K562 (cell line): Measurements from ENCODE around the gene RPTOR. TPM values are rescaled to one million over a fixed set of nuclear protein-coding genes. Genes with fewer than 3 reads are reported as not detected.

Source experiments
- ATAC-seq: fragments of 200-7000 bp; cut with Tn5 transposase; 3 replicates; pipeline ENCODE4 v1.9.1; 2020; ENCODE audit warnings: moderate library complexity
- BruUV-seq: library from RNA; stranded (reverse); fragments of 400-500 nt; replicated peaks from 2 replicates; lab custom pipeline; 2021; lab: Mats Ljungman, UMichigan
- CTCF ChIA-PET: fragments of 300-600 bp; formaldehyde crosslinking; extraction: SDS; loops from one replicate; lab custom pipeline; 2021; ENCODE audit warnings: low intra/inter-chr PET ratio; lab: Yijun Ruan, JAX
- POLR2A ChIA-PET: fragments of 300-600, 350-650 bp; sonication (Branson Sonifier 250); formaldehyde crosslinking; extraction: SDS; loops from one replicate; lab custom pipeline; 2021; ENCODE audit warnings: antibody characterized with exemption, inconsistent platforms; lab: Yijun Ruan, JAX
- DNase-seq, 4 experiments: peaks; one replicate each; pipeline versions ENCODE4 v3.0.0 to v3.0.0-alpha.2; 2011 to 2018; ENCODE audit warnings: low spot score in 3 of 4, mixed read lengths in 3 of 4; ENCODE audit errors: extremely low read depth in 1 of 4
- FAIRE-seq: peaks from 2 replicates; lab custom pipeline; 2011; peaks lifted over from hg19 to GRCh38; lab: Jason Lieb, UNC
- H2AFZ ChIP-seq: 2 replicates; pipeline ENCODE4 v1.6.0; 2011; ENCODE audit warnings: low read depth, low read length, control low read depth, inconsistent platforms
- H3K27ac ChIP-seq: fragments of 200-600 bp; 3 replicates; pipeline ENCODE4 v1.8.0; 2011; ENCODE audit warnings: low read depth, mild to moderate bottlenecking, control low read depth, inconsistent platforms, low read length, moderate library complexity, mixed read lengths; ENCODE audit errors: extremely low read depth
- H3K27me3 ChIP-seq, 2 experiments: fragments of 300-600 bp in 1 of 2; 2 replicates in 1 of 2; 3 replicates in 1 of 2; pipeline versions ENCODE4 v1.6.0 to v1.8.0; 2011; ENCODE audit warnings: inconsistent platforms in 2 of 2, low read length in 2 of 2, mild to moderate bottlenecking in 1 of 2, mixed read lengths in 1 of 2, moderate library complexity in 1 of 2; ENCODE audit not compliant: control insufficient read depth in 2 of 2, insufficient read depth in 2 of 2
- H3K36me3 ChIP-seq: fragments of 300-600 bp; 3 replicates; pipeline ENCODE4 v1.8.0; 2011; ENCODE audit warnings: mild to moderate bottlenecking, low read length, inconsistent platforms; ENCODE audit not compliant: control insufficient read depth, insufficient read depth
- H3K4me1 ChIP-seq, 2 experiments: fragments of 200-600 bp in 1 of 2; replicated peaks in 1 of 2; 2 replicates in 1 of 2; 3 replicates in 1 of 2; pipeline versions ENCODE4 v1.5.1 to v1.8.0; 2011; ENCODE audit warnings: inconsistent platforms in 2 of 2, low read length in 2 of 2, mild to moderate bottlenecking in 1 of 2, mixed read lengths in 1 of 2, moderate library complexity in 1 of 2; ENCODE audit not compliant: control insufficient read depth in 2 of 2, insufficient read depth in 2 of 2
- H3K4me2 ChIP-seq: 2 replicates; pipeline ENCODE4 v1.6.1; 2011; ENCODE audit warnings: low read length, control low read depth, inconsistent platforms, mixed read lengths; ENCODE audit not compliant: insufficient read depth
- H3K4me3 ChIP-seq: fragments of 200-600 bp; sonication (generic), shearing (Covaris generic); 2 replicates; pipeline ENCODE4 v1.5.1; 2016; ENCODE audit warnings: control low read depth, inconsistent platforms
- H3K79me2 ChIP-seq: fragments of 200-600 bp; 3 replicates; pipeline ENCODE4 v1.8.0; 2011; ENCODE audit warnings: low read length, inconsistent platforms; ENCODE audit not compliant: control insufficient read depth, insufficient read depth
- H3K9ac ChIP-seq, 2 experiments: 2 replicates each; pipeline versions ENCODE4 v1.6.0 to v1.6.1; 2011; ENCODE audit warnings: low read depth in 2 of 2, low read length in 2 of 2, control low read depth in 1 of 2, inconsistent platforms in 1 of 2, mild to moderate bottlenecking in 1 of 2, mixed read lengths in 1 of 2; ENCODE audit not compliant: insufficient read depth in 1 of 2
- H3K9me1 ChIP-seq: one replicate; pipeline ENCODE4 v1.6.0; 2011; ENCODE audit warnings: inconsistent platforms, mild to moderate bottlenecking, low read length, moderate library complexity; ENCODE audit not compliant: control insufficient read depth, insufficient read depth
- H3K9me3 ChIP-seq: replicated peaks from 2 replicates; pipeline ENCODE4 v1.5.1; 2011; ENCODE audit warnings: low read depth, low read length, inconsistent platforms; ENCODE audit not compliant: control insufficient read depth, insufficient read depth
- H4K20me1 ChIP-seq: replicated peaks from 2 replicates; pipeline ENCODE4 v1.6.1; 2011; ENCODE audit warnings: low read length, inconsistent platforms, mixed read lengths; ENCODE audit not compliant: control insufficient read depth, insufficient read depth
- CAMTA2 ChIP-seq: fragments of 250-450 bp; sonication (Bioruptor Pico); conservative IDR thresholded peaks from 2 replicates; pipeline ENCODE4 v1.5.1; 2022
- KAT2B ChIP-seq: IDR thresholded peaks from one replicate; pipeline ENCODE4 v1.6.1; 2012; ENCODE audit warnings: low read depth, mild to moderate bottlenecking, control low read depth, inconsistent platforms, low read length, moderate library complexity
- RAD51 ChIP-seq: fragments of 450-650 bp; IDR thresholded peaks from 2 replicates; pipeline ENCODE4 v1.7.1; 2016; ENCODE audit warnings: low read depth, mild to moderate bottlenecking, borderline replicate concordance
- RFX7 ChIP-seq: fragments of 250-450 bp; sonication (Bioruptor Pico); IDR thresholded peaks from 2 replicates; pipeline ENCODE4 v1.5.1; 2021; ENCODE audit warnings: mild to moderate bottlenecking
- ZNF347 ChIP-seq: fragments of 450-650 bp; formaldehyde crosslinking; IDR thresholded peaks from 2 replicates; pipeline ENCODE4 v1.4.0; 2020; ENCODE audit warnings: low read depth, mild to moderate bottlenecking, moderate library complexity
- WGBS: fragments of 100-300 bp; shearing (Covaris generic); methylation state at CpG from one replicate; pipeline ENCODE4 v1.1.6; 2016; ENCODE audit warnings: low coverage, mixed read lengths; ENCODE audit not compliant: insufficient coverage; ENCODE audit errors: missing lambda C conversion rate; 5-methylcytosine and 5-hydroxymethylcytosine counted together
- in situ Hi-C: fragments of 300-500 bp; cut with MboI; formaldehyde crosslinking; loops from 4 replicates; pipeline ENCODE4 v1.15.0; 2018; ENCODE audit warnings: inconsistent platforms, mixed read lengths
- intact Hi-C: fragments of 100-400 bp; cut with micrococcal nuclease; formaldehyde crosslinking; loops from 2 replicates; pipeline ENCODE4 v1.14.2; 2022
- polyA plus RNA-seq, 8 experiments: library from polyadenylated mRNA; depleted of rRNA in 4 of 8; stranded (reverse) in 5 of 8; unstranded in 3 of 8; fragments of >200 nt; fragmentation: Nextera tagmentation in 2 of 8; fragmentation: Illumina TruSeq in 1 of 8; extraction: Ambion mirVana in 2 of 8; extraction: Trizol in 1 of 8; gene quantifications; 2 replicates each; pipeline versions ENCODE4 v1.2.1 to v1.2.3, GENCODE V29; 2011 to 2014; ENCODE audit warnings: inconsistent platforms in 1 of 8, missing spikeins in 1 of 8
- total RNA-seq, 7 experiments: library from RNA; depleted of rRNA in 6 of 7; stranded (reverse); fragments of >200 nt in 6 of 7; fragmentation: Illumina TruSeq in 2 of 7; extraction: Trizol in 2 of 7; gene quantifications; 2 replicates each; pipeline versions ENCODE4 v1.2.1 to v1.2.3, GENCODE V29; 2011 to 2021; ENCODE audit warnings: low replicate concordance in 1 of 7
- TF ChIP-seq, protein P1 (sequence below): fragments of 250-450 bp; sonication (Bioruptor Pico); IDR thresholded peaks from 2 replicates; pipeline ENCODE4 v1.5.0; 2021; ENCODE audit warnings: mild to moderate bottlenecking, borderline replicate concordance

RPTOR gene
- total and polyA plus RNA-seq, 9 of the 15 experiments (the other 6 are each of a cell fraction or from before 2014, with no cell fraction given): 0.24 to 54.1 (median 10.2) TPM

GRCh38 chr17:80869481-80870145 is 325.0 kb downstream of the RPTOR start:
- 66% methylated on average over 7 of the region's 7 CpGs for WGBS
- Histone ChIP-seq H3K4me1 (peaks cover 0 to 4% of the 10 kb centered on the region in 2 experiments; a peak in 1 of 5 replicates), H3K9me3 (no peaks in the 10 kb centered on the region), H2AFZ (no peak overlapping the region), H3K27ac (no peak overlapping the region), H3K36me3 (peaks cover 10% of the 10 kb centered on the region; the same call in 1 of the 3 replicates), H3K79me2 (no peaks in the 10 kb centered on the region), H3K27me3 (no peaks in the 10 kb centered on the region), H3K4me3 (no peak overlapping the region), H3K4me2 (no peak overlapping the region), H3K9me1 (no peaks in the 10 kb centered on the region), H3K9ac (no peak overlapping the region), H4K20me1 (no peaks in the 10 kb centered on the region)
- CTCF ChIA-PET: no interaction called here
- ATAC-seq: no peak
- in situ Hi-C loops (no loop called here), intact Hi-C loops (no loop called here)
- no TSS peak for BruUV-seq
- POLR2A ChIA-PET: interaction anchor here (0.6 kb wide), 1 partner anchor 20 kb away, joined by 4 read pairs; no protein-coding TSS in a partner anchor
- no peak for FAIRE-seq
- TF ChIP-seq RFX7 (CRISPR knock-in tag): no peak
- TF ChIP-seq, protein P1, sequence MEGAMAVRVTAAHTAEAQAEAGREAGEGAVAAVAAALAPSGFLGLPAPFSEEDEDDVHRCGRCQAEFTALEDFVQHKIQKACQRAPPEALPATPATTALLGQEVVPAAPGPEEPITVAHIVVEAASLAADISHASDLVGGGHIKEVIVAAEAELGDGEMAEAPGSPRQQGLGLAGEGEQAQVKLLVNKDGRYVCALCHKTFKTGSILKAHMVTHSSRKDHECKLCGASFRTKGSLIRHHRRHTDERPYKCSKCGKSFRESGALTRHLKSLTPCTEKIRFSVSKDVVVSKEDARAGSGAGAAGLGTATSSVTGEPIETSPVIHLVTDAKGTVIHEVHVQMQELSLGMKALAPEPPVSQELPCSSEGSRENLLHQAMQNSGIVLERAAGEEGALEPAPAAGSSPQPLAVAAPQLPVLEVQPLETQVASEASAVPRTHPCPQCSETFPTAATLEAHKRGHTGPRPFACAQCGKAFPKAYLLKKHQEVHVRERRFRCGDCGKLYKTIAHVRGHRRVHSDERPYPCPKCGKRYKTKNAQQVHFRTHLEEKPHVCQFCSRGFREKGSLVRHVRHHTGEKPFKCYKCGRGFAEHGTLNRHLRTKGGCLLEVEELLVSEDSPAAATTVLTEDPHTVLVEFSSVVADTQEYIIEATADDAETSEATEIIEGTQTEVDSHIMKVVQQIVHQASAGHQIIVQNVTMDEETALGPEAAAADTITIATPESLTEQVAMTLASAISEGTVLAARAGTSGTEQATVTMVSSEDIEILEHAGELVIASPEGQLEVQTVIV: no peak
- no peak for TF ChIP-seq KAT2B
- no peak for TF ChIP-seq ZNF347 (CRISPR knock-in tag)
- TF ChIP-seq RAD51: peak; percentile 27; the same call in 1 of the 2 replicates
- no peak for TF ChIP-seq CAMTA2
- no peak for DNase-seq
